GM12878 (cell line): ENCODE data around the gene RFX3. TPM values are rescaled to one million over a fixed set of nuclear protein-coding genes. Genes with fewer than 3 reads are reported as not detected.

ENCODE experiments used
- EGR1 ChIP-seq, 2 experiments: IDR thresholded peaks; 1 replicate in 1 of 2; 2 replicates in 1 of 2; pipeline ENCODE4 v1.6.1; 2011 to 2012; ENCODE audit warnings: low read depth in 2 of 2, low read length in 2 of 2, borderline replicate concordance in 1 of 2, mild to moderate bottlenecking in 1 of 2, moderate library complexity in 1 of 2
- FOS ChIP-seq: IDR thresholded peaks from 3 replicates; pipeline ENCODE4 v1.6.1; 2011; ENCODE audit warnings: borderline replicate concordance; ENCODE audit not compliant: insufficient read length; ENCODE audit errors: extremely low read depth
- HCFC1 ChIP-seq: fragments of 150-350 bp; IDR thresholded peaks from 2 replicates; pipeline ENCODE4 v1.6.1; 2014; ENCODE audit warnings: low read length
- HDAC6 ChIP-seq: fragments of 200-600 bp; sonication (generic); IDR thresholded peaks from one replicate; pipeline ENCODE4 v1.8.0; 2017; ENCODE audit warnings: antibody characterized with exemption; ENCODE audit not compliant: unreplicated experiment
- MYC ChIP-seq: IDR thresholded peaks from 2 replicates; pipeline ENCODE4 v1.6.1; 2011; ENCODE audit warnings: mild to moderate bottlenecking, low read length, moderate library complexity, inconsistent platforms; ENCODE audit not compliant: insufficient read depth, insufficient replicate concordance, insufficient read length, severe bottlenecking
- NR2F1 ChIP-seq: fragments of 450-650 bp; conservative IDR thresholded peaks from 2 replicates; pipeline ENCODE4 v1.6.1; 2017; ENCODE audit warnings: mild to moderate bottlenecking
- PML ChIP-seq: IDR thresholded peaks from 2 replicates; pipeline ENCODE4 v1.6.1; 2012; ENCODE audit warnings: low read length, inconsistent platforms
- RAD21 ChIP-seq: IDR thresholded peaks from 2 replicates; pipeline ENCODE4 v1.6.1; 2011; ENCODE audit warnings: mild to moderate bottlenecking, low read depth, low read length, moderate library complexity; ENCODE audit not compliant: insufficient read depth
- RBBP5 ChIP-seq: fragments of 200-600 bp; sonication (generic); conservative IDR thresholded peaks from 2 replicates; pipeline ENCODE4 v1.6.1; 2016
- SKIL ChIP-seq: fragments of 450-650 bp; IDR thresholded peaks from 2 replicates; pipeline ENCODE4 v1.6.1; 2017; ENCODE audit warnings: mild to moderate bottlenecking, low read depth, inconsistent platforms; ENCODE audit not compliant: poor library complexity, severe bottlenecking
- SMAD5 ChIP-seq: IDR thresholded peaks from 2 replicates; pipeline ENCODE4 v1.6.1; 2016; ENCODE audit warnings: antibody characterized with exemption, low read depth
- SP1 ChIP-seq: IDR thresholded peaks from one replicate; pipeline ENCODE4 v1.6.1; 2011; ENCODE audit warnings: low read depth, low read length
- STAT1 ChIP-seq: fragments of 450-650 bp; conservative IDR thresholded peaks from 2 replicates; pipeline ENCODE4 v1.6.1; 2014; ENCODE audit warnings: antibody characterized with exemption, mild to moderate bottlenecking
- ZNF24 ChIP-seq: fragments of 450-650 bp; IDR thresholded peaks from 2 replicates; pipeline ENCODE4 v1.6.1; 2017; ENCODE audit warnings: antibody characterized with exemption, mild to moderate bottlenecking
- polyA plus RNA-seq, 11 experiments: library from polyadenylated mRNA; depleted of rRNA in 4 of 11; unstranded in 6 of 11; stranded (reverse) in 5 of 11; fragments of >200 nt; fragmentation: Nextera tagmentation in 4 of 11; fragmentation: Illumina TruSeq in 1 of 11; extraction: Ambion mirVana in 4 of 11; extraction: Trizol in 1 of 11; gene quantifications; 1 replicate in 1 of 11; 2 replicates in 10 of 11; pipeline versions ENCODE4 v1.2.1 to v1.2.3, GENCODE V29; 2011 to 2016; ENCODE audit warnings: inconsistent platforms in 2 of 11, missing spikeins in 2 of 11, low read depth in 1 of 11
- total RNA-seq, 4 experiments: library from RNA; depleted of rRNA in 3 of 4; stranded (reverse); fragments of >200 nt in 3 of 4; fragmentation: Illumina TruSeq in 1 of 4; extraction: Trizol in 1 of 4; gene quantifications; 2 replicates each; pipeline versions ENCODE4 v1.2.1 to v1.2.3, GENCODE V29; 2013 to 2021
- TF ChIP-seq, protein P1 (sequence below): fragments of 450-650 bp; formaldehyde crosslinking; IDR thresholded peaks from 2 replicates; pipeline ENCODE4 v1.4.0; 2020; ENCODE audit warnings: mild to moderate bottlenecking, moderate library complexity
- TF ChIP-seq, protein P2 (sequence below): fragments of 450-650 bp; IDR thresholded peaks from 2 replicates; pipeline ENCODE4 v1.6.1; 2018; ENCODE audit warnings: mild to moderate bottlenecking, low read depth, moderate library complexity; ENCODE audit not compliant: partially characterized antibody
- TF ChIP-seq, protein P3 (sequence below): fragments of 150-350 bp; IDR thresholded peaks from 2 replicates; pipeline ENCODE4 v1.6.1; 2016; ENCODE audit warnings: low read depth, low read length

Gene RFX3
- total and polyA plus RNA-seq, 10 of the 15 experiments (the other 5 are each of a cell fraction or from before 2014, with no cell fraction given): 1.2 to 26.4 (median 6.7) TPM

DNA sequence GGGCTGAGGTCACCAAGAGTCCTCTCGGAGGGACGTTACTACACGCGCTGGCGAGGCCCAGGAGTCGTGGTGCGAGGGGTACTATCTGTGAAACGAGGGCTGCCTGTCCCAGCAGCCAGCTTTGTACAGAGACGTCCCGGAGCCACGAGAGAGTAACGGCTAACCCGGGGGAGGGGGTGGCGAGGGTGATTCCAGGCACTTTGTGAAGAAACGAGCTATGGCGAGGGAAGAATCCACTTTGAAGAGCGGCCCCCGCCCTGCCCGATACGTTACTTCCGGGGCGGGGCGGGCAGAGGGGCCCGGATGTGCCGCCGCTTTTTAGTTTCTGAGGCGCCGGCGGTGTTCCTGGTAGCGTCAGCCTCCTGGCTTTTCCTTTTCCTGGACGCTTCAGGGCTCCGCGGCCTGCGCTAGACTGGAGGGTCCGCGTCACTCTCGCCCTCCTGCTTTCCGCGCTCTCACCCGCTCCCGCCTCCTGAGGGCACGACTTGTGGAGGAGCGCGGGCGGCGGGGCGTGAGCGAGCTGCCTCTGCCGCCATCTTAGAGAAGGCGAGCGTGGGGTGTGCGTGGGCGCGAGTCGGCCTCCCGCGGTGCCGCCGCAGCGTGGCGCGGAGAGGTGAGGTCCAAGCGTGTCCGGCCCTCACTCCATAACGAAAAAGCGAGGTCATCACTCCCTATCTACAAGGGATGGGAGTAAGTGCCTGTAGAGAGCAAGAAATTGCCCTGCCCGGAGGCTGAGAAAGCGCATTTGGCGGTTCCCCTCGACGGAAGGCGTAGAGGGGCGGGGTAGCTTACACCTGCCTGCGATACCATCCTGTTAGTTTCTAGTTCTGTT, 580 bp upstream of the RFX3 start (continued):
- TF ChIP-seq, protein P1, sequence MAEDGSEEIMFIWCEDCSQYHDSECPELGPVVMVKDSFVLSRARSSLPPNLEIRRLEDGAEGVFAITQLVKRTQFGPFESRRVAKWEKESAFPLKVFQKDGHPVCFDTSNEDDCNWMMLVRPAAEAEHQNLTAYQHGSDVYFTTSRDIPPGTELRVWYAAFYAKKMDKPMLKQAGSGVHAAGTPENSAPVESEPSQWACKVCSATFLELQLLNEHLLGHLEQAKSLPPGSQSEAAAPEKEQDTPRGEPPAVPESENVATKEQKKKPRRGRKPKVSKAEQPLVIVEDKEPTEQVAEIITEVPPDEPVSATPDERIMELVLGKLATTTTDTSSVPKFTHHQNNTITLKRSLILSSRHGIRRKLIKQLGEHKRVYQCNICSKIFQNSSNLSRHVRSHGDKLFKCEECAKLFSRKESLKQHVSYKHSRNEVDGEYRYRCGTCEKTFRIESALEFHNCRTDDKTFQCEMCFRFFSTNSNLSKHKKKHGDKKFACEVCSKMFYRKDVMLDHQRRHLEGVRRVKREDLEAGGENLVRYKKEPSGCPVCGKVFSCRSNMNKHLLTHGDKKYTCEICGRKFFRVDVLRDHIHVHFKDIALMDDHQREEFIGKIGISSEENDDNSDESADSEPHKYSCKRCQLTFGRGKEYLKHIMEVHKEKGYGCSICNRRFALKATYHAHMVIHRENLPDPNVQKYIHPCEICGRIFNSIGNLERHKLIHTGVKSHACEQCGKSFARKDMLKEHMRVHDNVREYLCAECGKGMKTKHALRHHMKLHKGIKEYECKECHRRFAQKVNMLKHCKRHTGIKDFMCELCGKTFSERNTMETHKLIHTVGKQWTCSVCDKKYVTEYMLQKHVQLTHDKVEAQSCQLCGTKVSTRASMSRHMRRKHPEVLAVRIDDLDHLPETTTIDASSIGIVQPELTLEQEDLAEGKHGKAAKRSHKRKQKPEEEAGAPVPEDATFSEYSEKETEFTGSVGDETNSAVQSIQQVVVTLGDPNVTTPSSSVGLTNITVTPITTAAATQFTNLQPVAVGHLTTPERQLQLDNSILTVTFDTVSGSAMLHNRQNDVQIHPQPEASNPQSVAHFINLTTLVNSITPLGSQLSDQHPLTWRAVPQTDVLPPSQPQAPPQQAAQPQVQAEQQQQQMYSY (CRISPR knock-in tag): peak; percentile 29; the same call in 1 of the 2 replicates
- TF ChIP-seq STAT1 (no peak), HCFC1 (no peak; the same call in none of the 2 replicates), EGR1 (IDR thresholded peaks at IDR 0.05; ENCODE audit: borderline replicate concordance in 1 of 2, low read depth in 2 of 2, low read length in 2 of 2) (peak; percentile 85 to 98), ZNF24 (no peak), PML (peak; percentile 96), SMAD5 (peak; percentile 94), NR2F1 (peak; percentile 69), SKIL (peak; percentile 31), FOS (no peak), HDAC6 (no peak), RAD21 (no peak), RBBP5 (0 out of 2 replicates have a peak, but pooled peaks have one; percentile 24), MYC (peak; percentile 90), SP1 (no peak)
- TF ChIP-seq, protein P2, sequence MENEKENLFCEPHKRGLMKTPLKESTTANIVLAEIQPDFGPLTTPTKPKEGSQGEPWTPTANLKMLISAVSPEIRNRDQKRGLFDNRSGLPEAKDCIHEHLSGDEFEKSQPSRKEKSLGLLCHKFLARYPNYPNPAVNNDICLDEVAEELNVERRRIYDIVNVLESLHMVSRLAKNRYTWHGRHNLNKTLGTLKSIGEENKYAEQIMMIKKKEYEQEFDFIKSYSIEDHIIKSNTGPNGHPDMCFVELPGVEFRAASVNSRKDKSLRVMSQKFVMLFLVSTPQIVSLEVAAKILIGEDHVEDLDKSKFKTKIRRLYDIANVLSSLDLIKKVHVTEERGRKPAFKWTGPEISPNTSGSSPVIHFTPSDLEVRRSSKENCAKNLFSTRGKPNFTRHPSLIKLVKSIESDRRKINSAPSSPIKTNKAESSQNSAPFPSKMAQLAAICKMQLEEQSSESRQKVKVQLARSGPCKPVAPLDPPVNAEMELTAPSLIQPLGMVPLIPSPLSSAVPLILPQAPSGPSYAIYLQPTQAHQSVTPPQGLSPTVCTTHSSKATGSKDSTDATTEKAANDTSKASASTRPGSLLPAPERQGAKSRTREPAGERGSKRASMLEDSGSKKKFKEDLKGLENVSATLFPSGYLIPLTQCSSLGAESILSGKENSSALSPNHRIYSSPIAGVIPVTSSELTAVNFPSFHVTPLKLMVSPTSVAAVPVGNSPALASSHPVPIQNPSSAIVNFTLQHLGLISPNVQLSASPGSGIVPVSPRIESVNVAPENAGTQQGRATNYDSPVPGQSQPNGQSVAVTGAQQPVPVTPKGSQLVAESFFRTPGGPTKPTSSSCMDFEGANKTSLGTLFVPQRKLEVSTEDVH: peak; percentile 47
- TF ChIP-seq, protein P3, sequence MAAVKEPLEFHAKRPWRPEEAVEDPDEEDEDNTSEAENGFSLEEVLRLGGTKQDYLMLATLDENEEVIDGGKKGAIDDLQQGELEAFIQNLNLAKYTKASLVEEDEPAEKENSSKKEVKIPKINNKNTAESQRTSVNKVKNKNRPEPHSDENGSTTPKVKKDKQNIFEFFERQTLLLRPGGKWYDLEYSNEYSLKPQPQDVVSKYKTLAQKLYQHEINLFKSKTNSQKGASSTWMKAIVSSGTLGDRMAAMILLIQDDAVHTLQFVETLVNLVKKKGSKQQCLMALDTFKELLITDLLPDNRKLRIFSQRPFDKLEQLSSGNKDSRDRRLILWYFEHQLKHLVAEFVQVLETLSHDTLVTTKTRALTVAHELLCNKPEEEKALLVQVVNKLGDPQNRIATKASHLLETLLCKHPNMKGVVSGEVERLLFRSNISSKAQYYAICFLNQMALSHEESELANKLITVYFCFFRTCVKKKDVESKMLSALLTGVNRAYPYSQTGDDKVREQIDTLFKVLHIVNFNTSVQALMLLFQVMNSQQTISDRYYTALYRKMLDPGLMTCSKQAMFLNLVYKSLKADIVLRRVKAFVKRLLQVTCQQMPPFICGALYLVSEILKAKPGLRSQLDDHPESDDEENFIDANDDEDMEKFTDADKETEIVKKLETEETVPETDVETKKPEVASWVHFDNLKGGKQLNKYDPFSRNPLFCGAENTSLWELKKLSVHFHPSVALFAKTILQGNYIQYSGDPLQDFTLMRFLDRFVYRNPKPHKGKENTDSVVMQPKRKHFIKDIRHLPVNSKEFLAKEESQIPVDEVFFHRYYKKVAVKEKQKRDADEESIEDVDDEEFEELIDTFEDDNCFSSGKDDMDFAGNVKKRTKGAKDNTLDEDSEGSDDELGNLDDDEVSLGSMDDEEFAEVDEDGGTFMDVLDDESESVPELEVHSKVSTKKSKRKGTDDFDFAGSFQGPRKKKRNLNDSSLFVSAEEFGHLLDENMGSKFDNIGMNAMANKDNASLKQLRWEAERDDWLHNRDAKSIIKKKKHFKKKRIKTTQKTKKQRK: no peak
